Stimulated activated CD4-positive, alpha-beta T cell treated with anti-CD3 and anti-CD28 coated beads, Interleukin-4, amount 100 ng/mL, for 48 hours (primary cell): Measurements from ENCODE around the gene XXYLT1.
"Not testable (repeated sequence)": the region's sequence is repeated elsewhere in the genome, so short reads cannot be mapped to it uniquely, and the experiment has no call there.

Experiments
- DNase-seq, 2 donors: peaks; one replicate each; pipeline ENCODE4 v3.0.0-alpha.2; 2020; ENCODE audit warnings: low read depth in 2 of 2

XXYLT1 gene, protein sequence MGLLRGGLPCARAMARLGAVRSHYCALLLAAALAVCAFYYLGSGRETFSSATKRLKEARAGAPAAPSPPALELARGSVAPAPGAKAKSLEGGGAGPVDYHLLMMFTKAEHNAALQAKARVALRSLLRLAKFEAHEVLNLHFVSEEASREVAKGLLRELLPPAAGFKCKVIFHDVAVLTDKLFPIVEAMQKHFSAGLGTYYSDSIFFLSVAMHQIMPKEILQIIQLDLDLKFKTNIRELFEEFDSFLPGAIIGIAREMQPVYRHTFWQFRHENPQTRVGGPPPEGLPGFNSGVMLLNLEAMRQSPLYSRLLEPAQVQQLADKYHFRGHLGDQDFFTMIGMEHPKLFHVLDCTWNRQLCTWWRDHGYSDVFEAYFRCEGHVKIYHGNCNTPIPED

DNA sequence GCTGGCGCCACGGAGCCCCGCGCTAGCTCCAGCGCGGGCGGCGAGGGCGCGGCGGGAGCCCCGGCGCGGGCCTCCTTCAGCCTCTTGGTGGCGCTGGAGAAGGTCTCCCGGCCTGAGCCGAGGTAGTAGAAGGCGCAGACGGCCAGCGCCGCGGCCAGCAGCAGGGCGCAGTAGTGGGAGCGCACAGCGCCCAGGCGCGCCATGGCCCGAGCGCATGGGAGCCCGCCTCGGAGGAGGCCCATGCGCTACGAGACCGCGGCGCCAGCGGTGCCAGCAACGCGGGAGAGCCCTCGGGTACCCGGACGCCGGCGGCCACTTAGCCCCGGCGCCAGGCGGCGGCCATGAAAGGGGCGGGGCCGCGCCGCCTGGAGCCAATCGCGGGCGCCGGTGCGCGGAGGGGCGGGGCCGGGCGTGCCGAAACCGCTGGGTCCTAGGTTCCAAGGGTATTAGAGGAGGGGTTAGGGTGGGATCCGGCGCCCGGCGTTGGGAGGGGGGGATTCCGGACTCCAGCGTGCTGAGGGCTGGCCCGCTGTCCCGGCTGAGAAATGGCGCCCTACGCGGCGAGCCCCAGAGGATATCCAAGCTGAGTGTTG, at the start of gene XXYLT1:
Gene XXYLT1, minus strand, starts transcription at position 343 of the 593 bp plus-strand sequence. Its CDS starts 101 bp downstream, at position 242.
- peak; percentile 81 to 87 for DNase-seq

DNA sequence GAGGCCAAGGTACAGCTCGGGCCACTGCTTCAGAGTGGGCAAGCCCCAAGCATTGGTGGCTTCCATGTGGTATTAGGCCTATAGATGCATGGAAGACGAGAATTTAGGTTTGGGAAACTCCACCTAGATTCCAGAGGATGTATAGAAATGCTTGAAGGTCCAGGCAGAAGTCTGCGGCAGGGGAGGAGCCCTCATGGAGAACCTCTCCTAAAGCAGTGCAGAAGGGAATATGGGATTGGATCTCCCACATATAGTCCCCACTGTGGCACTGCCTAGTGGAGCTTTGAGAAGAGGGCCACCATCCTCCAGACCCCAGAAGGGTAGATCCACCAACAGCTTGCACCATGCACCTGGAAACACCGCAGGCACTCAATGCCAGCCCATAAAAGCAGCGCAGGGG, 48.1 kb upstream of the XXYLT1 start:
- DNase-seq: no peak

- DNase-seq: no peak
Measured at GRCh38 chr3:195312714-195313113, 41.8 kb upstream of the XXYLT1 start.

GRCh38 chr3:195307711-195308110, 36.8 kb upstream of the XXYLT1 start:
- no peak for DNase-seq

- DNase-seq: no peak
Measured at GRCh38 chr3:195306369-195306768, 35.4 kb upstream of the XXYLT1 start.

- no peak for DNase-seq
Measured at GRCh38 chr3:195302431-195302830, 31.5 kb upstream of the XXYLT1 start.

DNA sequence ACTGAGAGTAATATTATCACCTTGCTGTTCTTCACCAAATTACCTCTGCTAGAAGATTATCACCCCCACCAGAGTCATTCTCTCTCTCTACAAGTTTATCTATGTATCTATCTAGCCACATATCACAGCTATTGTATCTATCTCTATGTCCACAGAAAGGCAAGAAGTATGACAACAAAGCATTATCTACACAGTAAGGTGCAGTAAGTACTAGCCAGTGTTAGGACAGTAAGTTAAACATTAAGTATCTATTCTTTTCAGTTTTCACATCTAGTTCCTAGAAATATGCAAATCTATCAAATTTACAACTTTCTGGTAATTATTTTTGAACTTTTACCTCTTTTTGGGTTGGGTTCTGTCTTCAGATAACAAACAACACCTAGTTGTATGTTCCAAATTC, 26.5 kb upstream of the XXYLT1 start:
- no peak for DNase-seq

DNA sequence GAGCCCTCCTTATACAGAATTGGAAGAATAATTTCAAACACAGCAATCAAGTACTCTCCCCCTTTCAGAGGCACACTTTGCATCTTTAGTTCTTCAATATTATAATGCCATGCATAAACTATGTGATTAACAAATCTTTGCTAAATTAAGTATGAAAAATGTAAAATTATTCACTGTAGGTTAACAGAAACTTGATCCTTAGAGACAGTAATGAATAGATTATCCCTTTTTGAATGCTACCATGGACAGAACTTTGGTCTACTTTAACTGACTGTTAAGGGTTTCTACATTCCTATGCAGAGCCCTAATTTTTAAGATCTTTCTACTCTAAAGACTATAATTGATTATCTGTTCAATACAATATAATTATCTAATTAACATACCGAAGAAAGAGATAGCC, 25.7 kb upstream of the XXYLT1 start:
- DNase-seq: no peak

DNA sequence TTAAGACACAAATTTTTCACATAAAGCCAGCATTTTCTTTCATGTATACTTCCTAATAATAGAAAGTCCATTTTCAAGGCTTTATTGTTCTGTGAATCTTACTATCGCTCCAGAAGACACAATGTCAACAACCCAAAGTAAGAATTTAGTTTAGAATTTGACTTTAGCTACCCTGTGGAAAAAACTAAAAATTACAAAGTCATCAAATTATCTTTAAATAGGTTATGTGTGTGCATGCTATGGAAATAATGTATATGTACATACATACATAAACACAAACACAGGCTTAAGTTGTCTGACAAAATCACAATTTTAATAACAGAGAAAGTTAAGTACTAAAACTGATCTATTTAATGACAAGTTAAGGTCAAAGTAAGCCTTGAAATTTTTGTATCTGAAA, 20.2 kb upstream of the XXYLT1 start:
- DNase-seq: no peak

DNA sequence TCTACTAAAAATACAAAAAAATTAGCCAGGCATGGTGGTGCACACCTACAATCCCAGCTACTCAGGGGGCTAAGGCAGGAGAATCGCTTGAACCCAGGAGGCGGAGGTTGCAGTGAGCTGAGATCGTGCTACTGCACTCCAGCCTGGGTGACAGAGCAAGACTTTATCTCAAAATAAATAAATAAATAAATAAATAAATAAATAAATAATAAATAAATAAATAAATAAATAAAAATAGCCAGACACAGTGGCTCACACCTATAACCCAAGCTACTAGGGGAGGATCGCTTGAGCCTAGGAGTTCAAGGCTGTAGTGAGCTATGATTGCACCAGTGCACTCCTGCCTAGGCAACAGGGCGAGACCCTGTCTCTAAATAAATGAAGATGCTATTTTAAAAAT, 19.7 kb upstream of the XXYLT1 start:
- DNase-seq: not testable (repeated sequence)

DNA sequence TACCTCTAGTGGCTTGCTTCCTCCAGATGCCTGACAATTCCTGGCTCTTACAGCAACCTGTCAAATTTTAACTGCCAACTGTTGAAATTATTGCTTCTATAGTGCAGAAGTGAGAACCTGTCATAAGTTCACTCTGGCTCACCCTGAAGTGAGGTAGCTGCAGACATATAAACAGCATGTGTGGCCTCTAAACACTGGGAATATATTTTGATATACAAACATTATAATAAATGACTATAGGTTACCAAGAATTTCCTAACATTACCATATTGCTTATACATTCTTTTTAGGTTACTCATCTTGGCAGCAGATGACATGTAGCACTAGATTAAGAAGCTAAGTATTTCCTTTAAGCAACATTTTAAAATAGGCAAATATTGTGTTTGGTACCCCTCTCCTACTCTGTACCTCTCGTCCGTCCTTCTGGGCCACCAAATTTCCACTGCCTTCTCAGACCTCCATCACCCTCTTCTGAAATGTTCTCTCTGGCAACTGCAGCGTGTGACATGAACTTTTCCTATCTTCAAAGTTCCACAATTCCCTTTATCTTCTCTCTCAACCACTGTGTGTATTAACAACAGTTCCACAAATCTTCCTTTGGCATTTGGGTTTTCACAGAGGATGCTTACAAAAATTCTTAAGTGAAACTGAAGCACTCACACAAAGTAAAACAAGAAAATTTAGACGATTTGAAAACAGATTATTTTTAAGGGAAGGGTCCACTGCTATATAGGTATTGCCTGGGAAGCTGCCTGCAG, 15.3 kb upstream of the XXYLT1 start:
- no peak for DNase-seq

- DNase-seq: no peak
Measured at GRCh38 chr3:195285372-195285771, 14.4 kb upstream of the XXYLT1 start.

DNA sequence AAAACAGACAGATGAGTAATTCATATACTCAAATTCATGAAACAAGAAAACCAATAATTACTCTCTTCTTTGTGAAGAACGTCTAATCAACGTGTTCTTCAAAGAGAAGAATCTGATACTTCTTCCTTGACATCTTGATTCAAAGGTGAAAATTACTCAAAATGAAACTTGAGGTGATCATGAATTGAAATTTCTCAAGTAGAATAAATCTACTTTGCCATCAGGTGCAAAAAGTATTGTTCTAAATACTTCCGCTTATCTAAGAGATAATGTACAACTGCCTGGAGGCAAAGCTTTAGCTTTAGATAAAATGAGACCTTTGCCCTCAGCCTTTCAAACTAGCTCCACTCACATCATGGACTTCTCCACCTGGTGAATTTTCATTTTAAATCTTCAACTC, 13.9 kb upstream of the XXYLT1 start:
- no peak for DNase-seq

- DNase-seq: no peak
Measured at GRCh38 chr3:195282961-195283360, 12.0 kb upstream of the XXYLT1 start.

- DNase-seq: no peak
Measured at GRCh38 chr3:195274259-195274966, 3.5 kb upstream of the XXYLT1 start.

DNA sequence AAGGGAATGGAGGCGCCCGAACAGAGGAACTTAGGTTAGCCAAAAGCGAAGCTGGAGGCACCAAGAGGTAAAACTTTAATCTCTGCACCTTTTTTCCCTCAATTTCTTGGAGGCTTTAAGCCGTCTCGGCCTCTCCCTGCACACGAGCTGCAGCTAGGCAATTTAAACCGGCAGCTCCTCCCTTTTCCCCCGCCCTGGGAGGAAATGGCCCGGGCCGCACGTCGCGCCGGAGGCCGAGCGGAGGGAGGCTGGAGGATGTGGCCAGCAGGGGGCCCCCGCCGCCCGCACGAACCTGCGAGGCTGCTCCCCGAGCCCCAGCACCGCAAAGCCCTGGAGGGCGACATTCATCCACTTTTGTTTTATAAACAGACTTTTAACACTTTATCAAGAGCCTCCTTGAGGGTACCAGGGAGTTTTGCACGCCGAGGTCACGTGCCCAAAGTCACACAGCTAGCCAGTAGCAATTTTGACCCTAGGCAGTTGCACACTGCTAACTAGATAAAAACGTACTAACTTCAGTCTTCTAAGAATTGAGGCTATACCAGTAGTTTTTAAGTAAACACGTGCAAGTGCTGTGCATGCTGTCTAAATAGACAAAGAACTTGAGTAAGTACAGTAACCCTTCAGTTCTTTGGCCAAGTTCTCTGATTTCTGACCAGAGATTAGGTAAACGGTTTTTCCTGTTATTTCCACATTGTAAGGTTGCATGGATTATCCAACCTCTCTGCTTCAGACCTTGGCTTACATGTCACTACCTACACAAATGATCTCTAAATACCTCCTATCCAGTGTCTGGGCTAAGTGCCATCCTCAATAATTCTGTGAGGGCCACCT, 668 bp upstream of the XXYLT1 start:
- DNase-seq: peak; percentile 87 to 91

- DNase-seq: peak in 1 of 2 donors; percentile 38
Measured at GRCh38 chr3:195270079-195270816, 711 bp downstream of the XXYLT1 start.

GRCh38 chr3:195269375-195270078, 1.4 kb downstream of the XXYLT1 start:
- no peak for DNase-seq

- DNase-seq: no peak
Measured at GRCh38 chr3:195268576-195269309, 2.2 kb downstream of the XXYLT1 start.
